Skeletal muscle satellite cell (primary cell): ENCODE measurements around the gene RGS21.

Source experiments
- H3K27me3 ChIP-seq: 2 replicates; pipeline ENCODE4 v1.7.0; 2013; ENCODE audit warnings: low read length; ENCODE audit not compliant: control insufficient read depth, insufficient read depth
- H3K36me3 ChIP-seq: 2 replicates; pipeline ENCODE4 v1.7.0; 2013; ENCODE audit warnings: mild to moderate bottlenecking, control low read depth, low read length; ENCODE audit not compliant: insufficient read depth
- H3K4me1 ChIP-seq: 2 replicates; pipeline ENCODE4 v1.7.0; 2013; ENCODE audit warnings: low read length; ENCODE audit not compliant: control insufficient read depth, insufficient read depth
- H3K4me2 ChIP-seq: 2 replicates; pipeline ENCODE4 v1.7.0; 2013; ENCODE audit warnings: mild to moderate bottlenecking, low read length
- H3K4me3 ChIP-seq: 2 replicates; pipeline ENCODE4 v1.7.0; 2013; ENCODE audit warnings: low read length
- H3K9ac ChIP-seq: 2 replicates; pipeline ENCODE4 v1.7.0; 2013; ENCODE audit warnings: mild to moderate bottlenecking, low read depth, low read length, moderate library complexity
- H3K9me3 ChIP-seq: replicated peaks from 2 replicates; pipeline ENCODE4 v1.7.0; 2013; ENCODE audit warnings: mild to moderate bottlenecking, control low read depth, low read length

The RGS21 gene

DNA sequence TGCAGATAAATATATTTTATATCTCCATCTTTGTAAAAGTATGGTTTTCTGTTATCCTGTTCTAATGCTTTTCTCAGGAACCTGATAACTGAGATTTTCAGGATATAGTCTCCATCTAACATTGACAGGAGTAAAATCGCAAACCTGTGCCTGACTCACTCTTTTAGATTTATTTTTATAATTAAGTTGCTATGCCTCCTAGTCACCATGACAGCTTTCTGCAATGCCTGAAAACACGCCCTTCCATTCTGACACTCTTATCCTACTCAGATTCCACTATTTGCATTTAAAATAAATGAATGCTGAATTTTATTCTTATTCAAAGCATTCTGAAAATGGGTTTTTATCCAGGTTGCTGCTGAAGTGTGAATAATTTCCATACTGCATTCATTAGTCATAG lies 62.8 kb downstream of the RGS21 start:
- H3K4me2 ChIP-seq: no peak overlapping the region
- H3K36me3 ChIP-seq: no peaks in the 10 kb centered on the region
- no peak overlapping the region for H3K4me3 ChIP-seq
- H3K9ac ChIP-seq: no peak overlapping the region
- no peaks in the 10 kb centered on the region for H3K9me3 ChIP-seq
- H3K27me3 ChIP-seq: no peaks in the 10 kb centered on the region
- no peaks in the 10 kb centered on the region for H3K4me1 ChIP-seq

DNA sequence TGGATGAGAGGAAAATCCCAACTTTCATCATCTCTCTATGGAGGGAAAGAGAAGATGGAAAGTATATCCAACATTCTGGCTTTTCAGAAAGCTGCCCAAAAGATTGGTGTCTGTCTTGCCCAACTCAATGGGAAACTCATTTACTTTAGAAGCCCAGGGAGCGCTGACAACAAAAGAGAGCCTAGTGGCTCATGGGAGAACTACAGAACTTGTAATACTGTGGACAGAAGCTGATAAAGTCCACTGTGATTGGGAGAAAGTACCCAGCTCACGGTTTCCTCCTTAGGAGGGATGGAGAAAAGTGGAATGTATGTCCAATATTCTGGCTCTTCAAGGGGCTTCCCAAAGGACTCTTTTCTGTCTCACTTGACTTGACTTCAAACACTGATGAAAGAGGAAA lies 66.0 kb downstream of the RGS21 start:
- Histone ChIP-seq H3K4me3 (no peak overlapping the region), H3K4me2 (no peak overlapping the region), H3K9ac (no peak overlapping the region)

DNA sequence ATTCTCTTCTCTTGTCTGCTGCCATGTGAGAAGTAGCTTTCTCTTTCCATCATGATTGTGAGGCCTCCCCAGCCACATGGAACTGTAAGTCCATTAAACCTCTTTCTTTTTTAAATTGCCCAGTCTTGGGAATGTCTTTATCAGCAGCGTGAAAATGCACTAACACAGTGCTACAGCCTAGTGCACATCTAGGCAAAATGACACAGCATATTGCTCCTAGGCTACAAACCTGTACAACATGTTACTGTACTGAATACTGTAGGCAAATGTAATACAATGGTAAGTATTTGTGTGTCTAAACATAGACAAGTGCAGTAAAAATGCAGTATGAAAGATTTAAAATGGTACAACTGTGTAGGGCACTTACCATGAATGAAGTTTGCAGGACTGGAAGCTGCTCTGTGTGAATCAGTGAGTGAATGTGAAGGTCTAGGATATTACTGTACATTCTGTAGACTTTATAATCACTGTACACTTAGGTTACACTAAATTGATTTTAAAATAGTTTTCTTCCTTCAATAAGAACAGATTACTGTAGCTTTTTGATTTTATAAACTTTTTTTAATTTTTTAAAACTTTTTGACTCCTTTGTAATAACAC lies 69.4 kb downstream of the RGS21 start:
- Histone ChIP-seq H3K4me3 (no peak overlapping the region), H3K4me2 (no peak overlapping the region), H3K9ac (no peak overlapping the region), H3K9me3 (no peaks in the 10 kb centered on the region), H3K4me1 (no peaks in the 10 kb centered on the region), H3K36me3 (no peaks in the 10 kb centered on the region), H3K27me3 (no peaks in the 10 kb centered on the region)

More for the DNA sequence above, 66.0 kb downstream of the RGS21 start:
- Histone ChIP-seq H3K27me3 (no peaks in the 10 kb centered on the region), H3K36me3 (no peaks in the 10 kb centered on the region), H3K4me1 (no peaks in the 10 kb centered on the region), H3K9me3 (no peaks in the 10 kb centered on the region)

DNA sequence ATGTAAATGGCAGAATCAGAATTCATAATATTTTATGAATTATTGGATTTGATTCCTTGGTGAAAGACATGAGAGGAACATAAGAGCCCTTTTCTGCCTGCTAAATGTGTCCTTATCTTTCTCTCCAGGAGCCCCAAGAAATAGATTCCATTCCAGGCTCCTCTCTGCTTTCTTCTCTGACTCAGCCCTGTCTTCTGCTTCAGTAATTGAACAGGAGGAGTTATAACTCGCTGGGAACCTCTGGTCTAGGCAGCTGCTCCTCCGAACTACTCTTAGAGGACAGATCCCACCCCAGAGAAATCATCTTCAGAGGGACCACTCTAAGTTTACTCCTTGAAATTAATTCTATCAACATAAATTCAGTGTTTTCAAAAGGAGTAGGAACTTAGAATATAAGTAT lies 78.4 kb downstream of the RGS21 start:
- H3K36me3 ChIP-seq: no peaks in the 10 kb centered on the region
- no peaks in the 10 kb centered on the region for H3K27me3 ChIP-seq
- no peak overlapping the region for H3K9ac ChIP-seq
- H3K4me1 ChIP-seq: no peaks in the 10 kb centered on the region
- H3K4me2 ChIP-seq: no peak overlapping the region
- no peak overlapping the region for H3K4me3 ChIP-seq
- H3K9me3 ChIP-seq: no peaks in the 10 kb centered on the region

DNA sequence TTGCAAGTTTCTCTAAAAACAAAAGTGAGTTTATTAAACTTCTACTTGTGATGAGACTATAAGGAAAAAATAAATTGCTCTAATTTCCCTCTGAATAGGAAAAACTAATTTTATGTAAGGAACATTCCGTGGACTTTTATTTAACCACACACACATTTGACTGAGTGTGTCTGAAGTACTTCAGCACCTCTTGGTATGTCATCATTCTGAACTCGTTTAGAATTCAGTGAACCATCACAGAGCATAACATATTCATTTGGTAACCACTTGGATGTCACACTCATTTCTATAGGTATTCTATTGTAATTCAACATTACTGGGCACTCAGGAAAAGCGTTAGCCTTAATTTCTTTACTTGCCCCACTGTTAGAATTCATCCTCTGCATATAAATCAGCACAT lies 79.1 kb downstream of the RGS21 start:
- Histone ChIP-seq H3K27me3 (no peaks in the 10 kb centered on the region), H3K4me3 (no peak overlapping the region), H3K9ac (no peak overlapping the region), H3K9me3 (no peaks in the 10 kb centered on the region), H3K4me1 (no peaks in the 10 kb centered on the region), H3K36me3 (no peaks in the 10 kb centered on the region), H3K4me2 (no peak overlapping the region)

DNA sequence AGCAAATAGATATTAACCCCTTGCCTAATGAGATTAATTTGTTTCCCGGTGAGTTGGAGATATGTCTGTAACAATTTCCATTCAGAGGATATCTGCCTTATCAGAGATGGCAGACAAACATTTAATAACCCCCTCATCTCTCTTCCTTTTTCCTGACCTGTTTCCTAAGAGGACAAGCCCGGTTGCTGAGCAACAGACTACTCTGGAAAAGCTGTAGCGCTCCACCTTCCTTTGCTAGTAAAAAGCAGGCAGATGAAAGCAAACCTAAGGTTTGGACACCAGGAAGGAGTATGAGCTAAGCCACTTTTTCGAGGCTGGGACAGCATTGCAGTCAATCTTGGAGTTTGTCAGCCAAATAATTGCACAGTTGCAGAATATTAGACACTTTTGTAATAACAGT lies 82.4 kb downstream of the RGS21 start:
- no peaks in the 10 kb centered on the region for H3K36me3 ChIP-seq
- H3K4me1 ChIP-seq: peaks cover 4% of the 10 kb centered on the region
- no peak overlapping the region for H3K9ac ChIP-seq
- no peak overlapping the region for H3K4me2 ChIP-seq
- no peak overlapping the region for H3K4me3 ChIP-seq
- H3K27me3 ChIP-seq: no peaks in the 10 kb centered on the region
- no peaks in the 10 kb centered on the region for H3K9me3 ChIP-seq

DNA sequence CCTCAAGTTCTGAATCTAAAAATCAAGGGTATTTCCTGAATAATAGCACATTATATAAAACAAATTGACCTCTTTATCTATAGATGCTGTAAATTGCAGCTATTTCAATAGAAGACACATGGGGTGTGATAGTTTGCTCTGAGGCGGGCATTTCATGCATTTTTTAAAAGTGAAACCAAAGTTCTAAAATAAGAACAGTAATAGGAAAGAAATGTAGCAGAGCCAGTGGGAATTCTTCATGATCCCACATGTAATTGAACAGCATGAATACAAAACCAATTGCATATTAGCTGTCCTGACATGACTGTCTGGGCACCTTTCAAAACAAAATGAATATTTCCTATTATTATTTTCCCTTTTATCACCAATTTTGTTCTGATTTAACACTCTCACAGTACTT lies 85.0 kb downstream of the RGS21 start:
- Histone ChIP-seq H3K36me3 (no peaks in the 10 kb centered on the region), H3K9ac (peak overlapping the region; percentile 20), H3K27me3 (no peaks in the 10 kb centered on the region), H3K9me3 (no peaks in the 10 kb centered on the region), H3K4me1 (peaks cover 4% of the 10 kb centered on the region), H3K4me3 (peak overlapping the region; percentile 44), H3K4me2 (peak overlapping the region; percentile 62)

DNA sequence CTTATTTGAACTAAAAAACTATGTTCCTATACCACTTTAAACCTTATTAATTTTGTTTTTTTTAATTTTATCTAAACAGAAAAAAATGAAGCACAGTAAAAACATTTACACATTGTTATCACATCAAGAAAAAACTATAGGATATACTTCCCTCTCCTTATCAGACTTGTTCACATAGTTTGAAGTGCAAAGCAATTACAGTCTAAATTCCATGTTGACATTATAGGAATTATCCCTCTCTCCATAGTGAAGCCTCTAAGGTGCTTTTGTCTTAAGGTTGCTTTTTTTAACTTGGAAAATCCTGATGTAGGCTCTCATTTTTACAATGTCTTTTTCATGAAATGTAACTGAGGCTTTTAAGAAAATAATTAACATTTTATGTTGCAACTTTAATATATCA lies 85.8 kb downstream of the RGS21 start:
- Histone ChIP-seq H3K4me1 (peaks cover 4% of the 10 kb centered on the region), H3K9ac (no peak overlapping the region), H3K36me3 (no peaks in the 10 kb centered on the region), H3K4me3 (no peak overlapping the region), H3K9me3 (no peaks in the 10 kb centered on the region), H3K4me2 (no peak overlapping the region), H3K27me3 (no peaks in the 10 kb centered on the region)

DNA sequence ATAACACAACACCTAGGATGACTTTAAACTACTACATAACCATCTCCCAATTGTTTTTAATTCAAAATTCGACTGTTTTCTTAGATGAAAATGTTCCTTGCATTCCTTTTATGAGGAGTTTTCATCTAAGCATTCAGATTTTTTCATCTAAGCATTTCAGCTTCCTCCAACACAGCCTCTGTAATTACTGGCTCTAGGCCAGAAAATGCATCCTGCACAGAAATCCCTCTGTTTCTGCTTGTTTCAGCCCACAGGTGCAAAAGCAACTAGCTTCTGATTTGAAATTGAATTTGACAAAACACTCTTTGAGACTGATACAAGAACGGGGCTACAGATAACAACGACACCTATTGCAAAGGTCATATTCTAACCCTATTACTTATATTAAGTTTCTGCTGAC lies 90.4 kb downstream of the RGS21 start:
- H3K9ac ChIP-seq: no peak overlapping the region
- H3K27me3 ChIP-seq: no peaks in the 10 kb centered on the region
- no peaks in the 10 kb centered on the region for H3K9me3 ChIP-seq
- H3K4me3 ChIP-seq: no peak overlapping the region
- H3K4me1 ChIP-seq: peaks cover 3% of the 10 kb centered on the region
- H3K4me2 ChIP-seq: no peak overlapping the region
- H3K36me3 ChIP-seq: no peaks in the 10 kb centered on the region
